ENCODE results near the gene HEBP2.

GRCh38 chr6:138461647-138462046 lies 57.6 kb downstream of the HEBP2 start:
- TF ChIP-seq CTCF (IDR thresholded peaks at IDR 0.05), result no peak
- no peak for TF ChIP-seq POLR2A (IDR thresholded peaks at IDR 0.05)
